ENCODE results near the gene TMEM272.

Gene TMEM272
- long read RNA-seq, result 0 reads

- Histone ChIP-seq H3K27me3 (ENCODE audit: insufficient read depth, poor library complexity, severe bottlenecking) (no peaks in the 10 kb centered on the region), H3K27ac (replicated peaks) (no peak within 1 kb of the TSS), H3K4me3 (replicated peaks; ENCODE audit: insufficient read depth, low read length) (no peak within 1 kb of the TSS)
- DNase-seq (ENCODE audit: low read depth in 1 of 2, low spot score in 1 of 2), result peak in 1 of 2 experiments; percentile 56
- peak; percentile 36 for TF ChIP-seq CTCF (IDR thresholded peaks at IDR 0.05; ENCODE audit: insufficient read depth, low read length)
- TF ChIP-seq SPI1 (IDR thresholded peaks at IDR 0.05; ENCODE audit: borderline replicate concordance, low read depth), result no peak
- no peak for TF ChIP-seq POLR2AphosphoS5 (IDR thresholded peaks at IDR 0.05; ENCODE audit: low read depth)
Measured at GRCh38 chr13:51844862-51845573, at the start of gene TMEM272. TMEM272 (minus strand) TSS chr13:51845177; CDS start chr13:51838530, 6,647 bp downstream.

DNA sequence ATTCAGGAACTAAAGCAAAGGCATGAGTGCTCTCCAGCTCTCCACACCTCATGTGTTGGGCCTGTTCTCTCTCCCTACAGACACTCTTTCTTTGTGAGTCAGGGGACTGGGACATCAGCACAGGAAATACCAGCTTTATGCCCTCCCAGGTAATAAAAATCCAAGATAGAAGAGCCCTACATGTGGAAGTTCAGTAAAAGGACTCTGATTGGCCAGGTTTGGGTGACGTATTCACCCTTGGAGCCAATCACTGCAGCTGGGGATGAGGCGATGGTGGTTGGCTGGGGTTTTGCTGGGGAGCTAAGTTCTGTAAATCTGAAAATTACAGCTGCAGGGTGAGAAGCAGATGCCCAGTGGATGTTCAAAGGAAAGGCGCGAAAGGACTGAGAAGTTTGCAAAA lies 49.3 kb upstream of the TMEM272 start:
- no peak overlapping the region for H3K4me3 ChIP-seq (replicated peaks; ENCODE audit: insufficient read depth, low read length)
- no peaks in the 10 kb centered on the region for H3K27me3 ChIP-seq (ENCODE audit: insufficient read depth, poor library complexity, severe bottlenecking)
- TF ChIP-seq SPI1 (IDR thresholded peaks at IDR 0.05; ENCODE audit: borderline replicate concordance, low read depth) (no peak), GABPA (IDR thresholded peaks at IDR 0.05; ENCODE audit: low read depth) (no peak), POLR2AphosphoS5 (IDR thresholded peaks at IDR 0.05; ENCODE audit: low read depth) (no peak), CTCF (IDR thresholded peaks at IDR 0.05; ENCODE audit: insufficient read depth, low read length) (no peak)
- TF ChIP-seq, protein P1, sequence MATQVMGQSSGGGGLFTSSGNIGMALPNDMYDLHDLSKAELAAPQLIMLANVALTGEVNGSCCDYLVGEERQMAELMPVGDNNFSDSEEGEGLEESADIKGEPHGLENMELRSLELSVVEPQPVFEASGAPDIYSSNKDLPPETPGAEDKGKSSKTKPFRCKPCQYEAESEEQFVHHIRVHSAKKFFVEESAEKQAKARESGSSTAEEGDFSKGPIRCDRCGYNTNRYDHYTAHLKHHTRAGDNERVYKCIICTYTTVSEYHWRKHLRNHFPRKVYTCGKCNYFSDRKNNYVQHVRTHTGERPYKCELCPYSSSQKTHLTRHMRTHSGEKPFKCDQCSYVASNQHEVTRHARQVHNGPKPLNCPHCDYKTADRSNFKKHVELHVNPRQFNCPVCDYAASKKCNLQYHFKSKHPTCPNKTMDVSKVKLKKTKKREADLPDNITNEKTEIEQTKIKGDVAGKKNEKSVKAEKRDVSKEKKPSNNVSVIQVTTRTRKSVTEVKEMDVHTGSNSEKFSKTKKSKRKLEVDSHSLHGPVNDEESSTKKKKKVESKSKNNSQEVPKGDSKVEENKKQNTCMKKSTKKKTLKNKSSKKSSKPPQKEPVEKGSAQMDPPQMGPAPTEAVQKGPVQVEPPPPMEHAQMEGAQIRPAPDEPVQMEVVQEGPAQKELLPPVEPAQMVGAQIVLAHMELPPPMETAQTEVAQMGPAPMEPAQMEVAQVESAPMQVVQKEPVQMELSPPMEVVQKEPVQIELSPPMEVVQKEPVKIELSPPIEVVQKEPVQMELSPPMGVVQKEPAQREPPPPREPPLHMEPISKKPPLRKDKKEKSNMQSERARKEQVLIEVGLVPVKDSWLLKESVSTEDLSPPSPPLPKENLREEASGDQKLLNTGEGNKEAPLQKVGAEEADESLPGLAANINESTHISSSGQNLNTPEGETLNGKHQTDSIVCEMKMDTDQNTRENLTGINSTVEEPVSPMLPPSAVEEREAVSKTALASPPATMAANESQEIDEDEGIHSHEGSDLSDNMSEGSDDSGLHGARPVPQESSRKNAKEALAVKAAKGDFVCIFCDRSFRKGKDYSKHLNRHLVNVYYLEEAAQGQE (IDR thresholded peaks at IDR 0.05; ENCODE audit: insufficient replicate concordance, low read depth), result no peak
- DNase-seq (ENCODE audit: low read depth in 1 of 2, low spot score in 1 of 2), result no peak
- no peak overlapping the region for H3K27ac ChIP-seq (replicated peaks)

- H3K27ac ChIP-seq (replicated peaks), result no peak overlapping the region
- no peak for DNase-seq (ENCODE audit: low read depth in 1 of 2, low spot score in 1 of 2)
- no peaks in the 10 kb centered on the region for H3K27me3 ChIP-seq (ENCODE audit: insufficient read depth, poor library complexity, severe bottlenecking)
- no peak for TF ChIP-seq POLR2AphosphoS5 (IDR thresholded peaks at IDR 0.05; ENCODE audit: low read depth)
- TF ChIP-seq SPI1 (IDR thresholded peaks at IDR 0.05; ENCODE audit: borderline replicate concordance, low read depth), result no peak
- TF ChIP-seq CTCF (IDR thresholded peaks at IDR 0.05; ENCODE audit: insufficient read depth, low read length), result no peak
- no peak for TF ChIP-seq GABPA (IDR thresholded peaks at IDR 0.05; ENCODE audit: low read depth)
- TF ChIP-seq, protein P1 (IDR thresholded peaks at IDR 0.05; ENCODE audit: insufficient replicate concordance, low read depth), result no peak
- no peak overlapping the region for H3K4me3 ChIP-seq (replicated peaks; ENCODE audit: insufficient read depth, low read length)
Measured at GRCh38 chr13:51892657-51893056, 47.7 kb upstream of the TMEM272 start.

Measured in HL-60 (cell line).